Suprapubic skin (tissue), 4 donors: ENCODE measurements around the gene DISC1. TPM values are rescaled to one million over a fixed set of nuclear protein-coding genes. Genes with fewer than 3 reads are reported as not detected.

Experiments
- DNase-seq, 2 donors: peaks; one replicate each; pipeline ENCODE4 v3.0.0-alpha.2; 2019; ENCODE audit warnings: low spot score in 2 of 2
- H3K27ac ChIP-seq: fragments of 200-600 bp; sonication (generic); one replicate; pipeline ENCODE4 v1.5.1; 2019
- H3K27me3 ChIP-seq: fragments of 200-600 bp; sonication (generic); one replicate; pipeline ENCODE4 v1.5.1; 2019
- H3K36me3 ChIP-seq: fragments of 200-600 bp; sonication (generic); one replicate; pipeline ENCODE4 v1.5.1; 2019
- H3K4me1 ChIP-seq: fragments of 200-600 bp; sonication (generic); one replicate; pipeline ENCODE4 v1.5.1; 2019
- H3K4me3 ChIP-seq: fragments of 200-600 bp; sonication (generic); one replicate; pipeline ENCODE4 v1.5.1; 2019; ENCODE audit warnings: mild to moderate bottlenecking
- H3K9me3 ChIP-seq: fragments of 200-600 bp; sonication (generic); one replicate; pipeline ENCODE4 v1.5.1; 2019
- EP300 ChIP-seq: sonication (generic); formaldehyde crosslinking; IDR thresholded peaks from one replicate; pipeline ENCODE4 v1.6.1; 2017; ENCODE audit warnings: antibody characterized with exemption
- POLR2A ChIP-seq, 2 donors: fragments of 450-650 bp; IDR thresholded peaks; one replicate each; pipeline ENCODE4 v1.6.1; 2017; ENCODE audit warnings: antibody characterized with exemption in 2 of 2, mild to moderate bottlenecking in 2 of 2, moderate library complexity in 2 of 2
- POLR2AphosphoS5 ChIP-seq, 3 donors: sonication (generic); formaldehyde crosslinking; IDR thresholded peaks; one replicate each; pipeline ENCODE4 v1.6.1; 2017; ENCODE audit warnings: antibody characterized with exemption in 3 of 3
- WGBS: methylation state at CpG from one replicate; pipeline ENCODE4 v1.1.5; 2018; 5-methylcytosine and 5-hydroxymethylcytosine counted together
- total RNA-seq, 4 donors: library from RNA; depleted of rRNA; stranded (reverse); fragments of >200 nt; gene quantifications; one replicate each; pipeline ENCODE4 v1.1.0, GENCODE V29; 2016
- TF ChIP-seq, protein P1 (sequence below), 2 donors: fragments of 200-600 bp in 1 of 2; fragments of 450-650 bp in 1 of 2; sonication (generic) in 1 of 2; IDR thresholded peaks; one replicate each; pipeline ENCODE4 v1.5.1; 2016 to 2019; ENCODE audit warnings: antibody characterized with exemption in 2 of 2, mild to moderate bottlenecking in 1 of 2, moderate library complexity in 1 of 2

The DISC1 gene
- total RNA-seq, 4 donors from 2014 or later, result 3.0 to 8.4 (median 5.2) TPM

DNA sequence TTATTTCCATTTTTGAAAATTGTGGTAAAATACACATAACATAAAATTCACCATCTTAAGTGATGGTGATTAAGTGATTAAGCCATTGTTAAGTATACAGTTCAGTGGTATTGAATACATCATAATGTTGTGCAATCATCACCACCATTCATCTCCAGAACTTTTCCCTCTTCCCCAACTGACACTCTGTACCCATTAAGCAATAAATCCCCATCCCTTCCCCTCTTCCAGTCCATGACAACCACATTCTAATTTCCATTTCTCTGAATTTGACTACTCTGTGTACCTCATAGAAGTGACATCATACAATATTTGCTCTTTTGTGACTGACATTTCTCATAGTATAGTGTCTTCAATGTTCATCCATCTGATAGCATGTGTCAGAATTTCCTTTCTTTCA lies 124.8 kb downstream of the DISC1 start:
- no peak for DNase-seq
- H3K27ac ChIP-seq, result no peak overlapping the region
- H3K27me3 ChIP-seq, result no peaks in the 10 kb centered on the region
- TF ChIP-seq, protein P1, sequence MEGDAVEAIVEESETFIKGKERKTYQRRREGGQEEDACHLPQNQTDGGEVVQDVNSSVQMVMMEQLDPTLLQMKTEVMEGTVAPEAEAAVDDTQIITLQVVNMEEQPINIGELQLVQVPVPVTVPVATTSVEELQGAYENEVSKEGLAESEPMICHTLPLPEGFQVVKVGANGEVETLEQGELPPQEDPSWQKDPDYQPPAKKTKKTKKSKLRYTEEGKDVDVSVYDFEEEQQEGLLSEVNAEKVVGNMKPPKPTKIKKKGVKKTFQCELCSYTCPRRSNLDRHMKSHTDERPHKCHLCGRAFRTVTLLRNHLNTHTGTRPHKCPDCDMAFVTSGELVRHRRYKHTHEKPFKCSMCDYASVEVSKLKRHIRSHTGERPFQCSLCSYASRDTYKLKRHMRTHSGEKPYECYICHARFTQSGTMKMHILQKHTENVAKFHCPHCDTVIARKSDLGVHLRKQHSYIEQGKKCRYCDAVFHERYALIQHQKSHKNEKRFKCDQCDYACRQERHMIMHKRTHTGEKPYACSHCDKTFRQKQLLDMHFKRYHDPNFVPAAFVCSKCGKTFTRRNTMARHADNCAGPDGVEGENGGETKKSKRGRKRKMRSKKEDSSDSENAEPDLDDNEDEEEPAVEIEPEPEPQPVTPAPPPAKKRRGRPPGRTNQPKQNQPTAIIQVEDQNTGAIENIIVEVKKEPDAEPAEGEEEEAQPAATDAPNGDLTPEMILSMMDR (IDR thresholded peaks at IDR 0.05), result no peak
- TF ChIP-seq POLR2AphosphoS5 (IDR thresholded peaks at IDR 0.05), result no peak
- no peak for TF ChIP-seq EP300
- no peak for TF ChIP-seq POLR2A (IDR thresholded peaks at IDR 0.05)
- H3K4me3 ChIP-seq, result no peak overlapping the region
- H3K36me3 ChIP-seq, result peaks cover 7% of the 10 kb centered on the region
- H3K4me1 ChIP-seq, result no peaks in the 10 kb centered on the region
- no peaks in the 10 kb centered on the region for H3K9me3 ChIP-seq

DNA sequence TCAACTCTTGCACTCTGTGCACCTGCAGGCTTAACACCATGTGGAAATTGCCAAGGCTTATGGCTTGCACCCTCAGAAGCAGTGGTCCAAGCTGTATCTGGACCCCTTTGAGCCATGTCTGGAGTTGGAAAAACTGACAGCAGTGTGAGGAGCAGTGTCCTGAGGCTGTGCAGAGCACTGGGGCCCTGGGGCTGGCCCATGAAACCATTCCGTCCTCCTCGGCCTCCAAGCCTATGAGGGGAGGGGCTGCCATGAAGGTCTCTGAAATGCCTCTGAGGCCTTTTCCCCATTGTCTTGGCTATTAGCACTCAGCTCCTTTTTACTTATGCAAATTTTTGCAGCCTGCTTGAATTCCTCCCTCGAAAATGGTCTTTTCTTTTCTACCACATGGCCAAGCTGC lies 126.7 kb downstream of the DISC1 start:
- Histone ChIP-seq H3K36me3 (peaks cover 7% of the 10 kb centered on the region), H3K4me1 (peaks cover 9% of the 10 kb centered on the region), H3K27ac (no peak overlapping the region), H3K9me3 (no peaks in the 10 kb centered on the region), H3K27me3 (no peaks in the 10 kb centered on the region), H3K4me3 (no peak overlapping the region)
- no peak for DNase-seq
- whole genome bisulfite sequencing, result 95% methylated on average over 3 of the region's 3 CpGs
- TF ChIP-seq POLR2AphosphoS5 (IDR thresholded peaks at IDR 0.05), result no peak
- no peak for TF ChIP-seq POLR2A (IDR thresholded peaks at IDR 0.05)
- TF ChIP-seq, protein P1 (IDR thresholded peaks at IDR 0.05), result no peak
- TF ChIP-seq EP300, result no peak

DNA sequence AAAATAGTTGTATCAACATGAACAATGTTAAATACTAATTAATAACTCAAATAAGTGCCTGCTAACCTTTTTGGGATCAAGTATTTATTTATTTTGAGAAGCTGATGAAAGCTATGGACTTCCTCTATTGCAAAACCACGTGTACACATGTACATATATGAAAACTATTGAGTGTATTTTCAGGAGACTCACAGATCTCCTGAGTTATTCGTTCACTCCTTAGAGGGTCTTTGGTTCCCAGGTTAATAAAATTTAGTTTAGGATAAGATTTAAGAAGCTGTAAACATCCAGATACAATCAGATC lies 130.5 kb downstream of the DISC1 start:
- 37% methylated on average over 2 of the region's 2 CpGs for WGBS
- Histone ChIP-seq H3K9me3 (no peaks in the 10 kb centered on the region), H3K27me3 (no peaks in the 10 kb centered on the region), H3K27ac (no peak overlapping the region), H3K4me1 (peaks cover 9% of the 10 kb centered on the region), H3K4me3 (no peak overlapping the region), H3K36me3 (peaks cover 7% of the 10 kb centered on the region)
- no peak for DNase-seq
- TF ChIP-seq, protein P1 (IDR thresholded peaks at IDR 0.05), result no peak

DNA sequence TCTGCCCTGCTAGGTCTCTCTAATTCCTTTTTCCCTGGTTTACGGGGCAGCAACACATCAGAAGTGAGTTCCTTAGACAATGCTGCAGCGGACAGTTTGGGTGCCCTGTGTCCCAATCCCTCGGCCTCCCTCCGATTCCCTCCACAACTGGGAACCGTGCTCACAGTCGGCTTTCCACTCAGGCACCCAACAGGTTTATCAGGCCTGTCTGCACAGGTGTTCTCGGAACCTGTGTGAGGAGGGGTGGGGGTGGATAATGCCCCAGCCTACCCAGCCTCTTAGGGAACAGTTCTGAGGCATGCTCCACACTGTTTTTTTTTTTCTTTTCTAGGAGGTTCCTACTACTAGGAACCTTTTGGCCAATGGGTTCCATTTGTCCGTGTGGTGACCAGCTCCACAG lies 131.2 kb downstream of the DISC1 start:
- TF ChIP-seq POLR2AphosphoS5 (IDR thresholded peaks at IDR 0.05), result no peak
- TF ChIP-seq, protein P1 (IDR thresholded peaks at IDR 0.05), result no peak
- TF ChIP-seq POLR2A (IDR thresholded peaks at IDR 0.05), result no peak
- no peak for TF ChIP-seq EP300
- peaks cover 9% of the 10 kb centered on the region for H3K4me1 ChIP-seq
- 68% methylated on average over 8 of the region's 8 CpGs for WGBS
- no peak overlapping the region for H3K27ac ChIP-seq
- H3K27me3 ChIP-seq, result no peaks in the 10 kb centered on the region
- no peak for DNase-seq
- H3K4me3 ChIP-seq, result no peak overlapping the region
- no peaks in the 10 kb centered on the region for H3K9me3 ChIP-seq
- H3K36me3 ChIP-seq, result peaks cover 6% of the 10 kb centered on the region

DNA sequence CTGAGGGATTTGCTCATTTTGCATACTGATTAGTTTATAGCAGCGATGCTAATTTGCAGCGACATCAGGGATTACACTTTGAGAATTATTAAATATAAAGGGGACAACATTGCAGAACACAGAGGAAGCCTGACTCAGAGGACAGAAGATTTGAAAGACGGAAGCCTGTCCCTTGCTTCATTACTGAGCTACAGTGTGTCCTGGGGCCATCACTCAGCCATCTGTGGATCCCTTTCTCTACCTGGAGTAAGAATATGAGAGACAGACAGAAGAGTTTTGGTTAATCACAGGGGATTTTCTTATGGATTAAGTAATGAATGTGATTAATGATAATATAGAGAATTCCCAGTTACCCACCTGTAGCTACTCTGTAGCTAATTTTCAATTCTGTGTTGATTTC lies 134.7 kb downstream of the DISC1 start:
- peaks cover 9% of the 10 kb centered on the region for H3K4me1 ChIP-seq
- H3K27me3 ChIP-seq, result no peaks in the 10 kb centered on the region
- H3K4me3 ChIP-seq, result no peak overlapping the region
- H3K36me3 ChIP-seq, result no peaks in the 10 kb centered on the region
- DNase-seq, result no peak
- WGBS, result 84% methylated on average over 3 of the region's 3 CpGs
- no peaks in the 10 kb centered on the region for H3K9me3 ChIP-seq
- H3K27ac ChIP-seq, result no peak overlapping the region
- TF ChIP-seq EP300, result no peak
- TF ChIP-seq POLR2AphosphoS5 (IDR thresholded peaks at IDR 0.05), result no peak
- TF ChIP-seq POLR2A (IDR thresholded peaks at IDR 0.05), result no peak
- TF ChIP-seq, protein P1 (IDR thresholded peaks at IDR 0.05), result no peak
